Measurements from ENCODE around the gene CFAP221.
"Not testable (repeated sequence)": the region's sequence is repeated elsewhere in the genome, so short reads cannot be mapped to it uniquely, and the experiment has no call there.

Gene CFAP221

DNA sequence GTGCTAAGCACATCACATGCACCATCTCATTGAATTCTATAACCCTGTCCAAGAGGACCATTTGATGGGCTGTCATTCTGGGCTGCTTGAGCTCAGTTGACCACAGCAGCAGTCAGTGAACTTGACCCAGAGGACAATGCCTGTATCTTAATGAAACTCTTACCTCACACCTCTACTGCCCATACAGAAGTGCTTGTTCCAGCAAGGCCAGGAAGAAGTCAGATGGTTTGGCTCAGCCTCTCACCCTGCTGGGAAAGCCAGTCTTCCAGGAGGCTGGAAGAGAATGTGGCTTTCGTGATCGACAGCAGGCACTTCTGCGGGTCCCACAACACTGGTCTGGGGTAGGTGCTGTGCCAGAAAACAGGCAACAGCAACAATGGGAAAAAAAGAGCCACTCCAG, 47.3 kb downstream of the CFAP221 start:
- no peak for DNase-seq

DNA sequence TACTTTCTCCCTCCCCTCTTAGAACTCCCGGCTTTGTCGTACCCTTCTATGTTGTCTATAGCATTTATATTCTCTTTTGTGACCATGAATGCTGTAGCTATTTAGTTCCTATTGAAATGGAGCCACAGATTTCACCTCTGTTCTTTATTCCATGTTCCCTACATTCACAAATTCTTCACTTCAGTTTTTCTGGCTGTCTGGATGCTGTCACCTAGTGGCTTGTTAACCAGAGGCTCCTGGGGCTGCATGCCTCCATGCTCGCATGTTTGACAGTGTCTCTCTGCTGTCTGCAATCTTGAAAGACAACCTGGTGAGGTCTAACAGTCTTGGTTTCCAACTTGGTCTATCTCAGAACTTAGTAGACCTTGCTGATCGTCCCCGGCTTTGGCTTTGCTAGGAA, 48.2 kb downstream of the CFAP221 start:
- no peak for DNase-seq

DNA sequence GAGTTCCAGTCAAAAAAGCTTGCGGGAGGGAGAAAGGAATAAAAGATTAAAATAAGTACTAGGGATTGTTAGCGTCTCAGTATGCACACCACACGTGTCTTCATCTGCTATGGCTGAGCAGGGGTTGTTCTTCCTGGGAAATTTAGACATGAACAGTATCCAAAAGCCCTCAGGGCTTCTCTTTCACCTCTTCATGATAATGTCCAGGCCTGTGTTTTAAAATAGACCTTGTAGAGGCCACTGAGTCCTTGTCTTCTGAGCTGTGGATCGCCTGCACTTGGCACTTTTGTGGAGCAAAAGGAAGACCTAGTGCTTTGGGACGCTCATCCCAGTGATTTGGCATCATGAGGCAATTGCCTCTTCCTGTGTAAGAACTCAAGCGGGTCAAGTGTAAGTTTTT, 52.4 kb downstream of the CFAP221 start:
- no peak for DNase-seq

DNA sequence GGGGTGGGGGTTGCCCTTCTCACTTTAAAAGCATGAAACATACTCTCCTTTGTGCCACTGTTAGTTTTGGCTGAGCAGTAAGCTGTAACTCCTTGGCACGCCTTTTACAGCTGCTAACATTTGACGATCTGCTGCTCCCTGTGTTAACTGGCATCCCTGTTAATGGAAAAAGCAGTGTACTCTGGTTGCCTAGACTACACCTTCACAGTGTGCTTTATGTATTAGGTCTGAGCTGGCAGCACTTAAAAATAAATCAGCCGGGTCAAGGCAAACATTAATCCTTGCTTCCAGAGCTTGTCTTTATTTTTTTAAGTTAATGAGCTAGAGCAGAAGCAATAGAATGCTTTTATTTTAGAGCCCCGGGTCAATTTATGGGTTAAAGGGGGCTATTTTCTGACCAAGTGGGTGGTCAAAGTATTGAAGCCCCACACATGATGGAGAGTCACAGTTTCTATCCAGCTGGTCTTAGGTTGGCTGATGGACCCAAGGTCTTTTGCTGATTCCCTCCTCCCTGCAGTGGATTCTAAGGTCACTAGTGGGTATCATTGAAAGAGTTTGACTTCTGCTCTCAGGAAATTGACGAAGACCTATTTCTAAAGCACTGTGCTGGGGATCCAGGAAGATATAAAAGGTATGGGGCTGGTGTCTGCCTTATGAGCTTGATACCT, 54.5 kb downstream of the CFAP221 start:
- no peak for DNase-seq

DNA sequence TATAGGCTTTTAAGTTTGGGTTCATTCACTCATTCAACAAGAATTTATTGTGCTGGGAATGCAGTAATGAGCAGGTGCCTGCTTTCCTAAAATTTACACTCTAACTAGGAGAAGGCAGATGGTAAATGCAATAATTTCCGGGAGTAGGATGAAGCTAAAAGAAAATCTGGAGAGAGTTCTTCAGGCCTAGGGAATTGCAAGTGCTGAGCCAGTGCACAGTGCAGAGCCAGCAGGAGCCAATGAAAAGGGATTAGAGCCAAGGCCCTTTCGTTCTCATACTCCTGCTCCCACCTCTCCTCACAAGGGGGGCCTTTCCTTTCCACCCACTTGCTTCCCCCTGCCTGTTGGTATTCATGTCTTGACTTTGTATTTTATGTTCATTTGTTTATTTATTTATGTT, 55.1 kb downstream of the CFAP221 start:
- no peak for DNase-seq

DNA sequence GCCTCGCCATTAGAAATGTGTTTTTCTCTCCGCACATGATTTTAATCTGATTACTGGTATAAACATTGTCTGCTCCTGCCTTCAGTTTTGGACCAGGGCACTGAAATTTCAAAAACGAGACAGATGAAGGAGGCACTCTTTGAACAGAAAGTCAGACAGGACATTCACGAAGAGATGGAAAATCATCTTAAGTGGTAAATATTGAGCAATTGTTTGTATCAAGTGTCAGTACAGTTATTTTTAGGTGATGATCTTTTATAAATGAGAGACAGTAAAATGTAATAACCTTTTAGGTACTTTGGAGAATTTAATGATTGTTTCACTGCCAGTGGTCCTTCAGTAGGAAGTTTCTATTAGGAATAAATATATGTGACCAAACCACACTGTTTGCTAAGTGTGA, 60.8 kb downstream of the CFAP221 start:
- DNase-seq = no peak

DNA sequence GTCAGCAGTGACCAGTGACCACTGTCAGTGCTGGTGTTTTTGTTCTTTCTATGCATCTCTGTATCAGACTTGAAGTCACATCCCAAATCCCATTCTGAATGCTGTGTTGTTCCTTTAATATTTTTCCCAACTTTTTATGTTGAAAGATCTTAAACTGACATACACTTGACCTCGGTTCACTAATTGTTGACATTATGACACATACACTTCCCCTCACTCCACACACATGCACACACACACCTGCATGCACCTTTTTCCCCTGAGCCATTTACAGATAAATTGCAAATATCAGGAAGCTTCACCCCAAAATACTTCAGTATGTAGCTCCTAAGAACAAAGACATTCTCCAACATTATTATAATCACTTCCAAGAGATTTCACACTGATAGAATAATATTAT, 62.4 kb downstream of the CFAP221 start:
- DNase-seq = no peak

DNA sequence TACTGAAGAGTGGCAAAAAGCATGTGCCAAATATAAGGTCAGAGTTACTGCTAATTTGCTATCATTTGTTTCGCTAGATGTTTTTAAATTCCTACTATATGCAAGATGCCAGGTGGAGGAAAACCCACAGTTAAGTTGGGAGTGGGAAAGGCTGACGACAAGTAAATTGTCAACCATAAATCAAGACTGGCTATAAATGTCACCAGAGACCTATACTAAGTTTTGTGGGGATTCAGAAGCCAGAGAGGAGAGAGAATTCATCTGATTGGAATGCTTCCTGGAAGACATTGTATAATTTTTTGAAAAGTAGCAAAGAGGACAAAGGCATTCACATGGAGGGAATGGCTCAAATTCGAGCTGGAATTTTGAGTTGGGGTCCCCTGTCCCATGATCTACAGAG, 64.3 kb downstream of the CFAP221 start:
- DNase-seq = no peak

DNA sequence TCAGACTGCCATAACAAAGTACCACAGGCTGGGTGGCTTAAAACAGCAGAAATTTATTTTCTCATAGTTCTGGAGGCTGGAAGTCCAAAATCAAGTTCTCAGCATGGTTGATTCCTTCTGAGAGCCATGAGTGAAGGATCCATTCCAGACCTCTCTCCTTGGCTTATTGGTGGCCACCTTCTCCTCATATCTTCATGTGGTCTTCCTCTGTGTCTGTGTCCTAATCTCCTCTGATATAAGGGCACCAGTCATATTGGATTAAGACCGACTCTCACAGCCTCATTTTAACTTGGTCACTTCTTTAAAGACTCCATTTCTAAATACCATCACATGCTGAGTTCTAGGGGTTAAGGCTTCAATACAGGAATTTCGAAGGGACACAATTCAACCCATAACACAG, 65.1 kb downstream of the CFAP221 start:
- no peak for DNase-seq

DNA sequence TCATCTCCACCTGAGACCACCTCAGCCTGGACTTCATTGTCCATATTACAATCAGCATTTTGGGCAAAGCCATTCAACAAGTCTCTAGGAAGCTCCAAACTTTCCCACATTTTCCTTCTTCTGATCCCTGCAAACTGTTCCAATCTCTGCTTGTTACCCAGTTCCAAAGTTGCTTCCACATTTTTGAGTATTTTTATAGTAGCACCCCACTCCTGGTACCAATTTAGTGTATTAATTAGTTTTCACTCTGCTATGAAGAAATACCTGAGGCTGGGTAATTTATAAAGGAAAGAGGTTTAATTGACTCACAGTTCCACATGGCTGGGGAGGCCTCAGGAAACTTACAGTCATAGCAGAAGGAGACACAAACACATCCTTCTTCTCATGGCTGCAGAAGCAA, 69.9 kb downstream of the CFAP221 start:
- not testable (repeated sequence) for DNase-seq

DNA sequence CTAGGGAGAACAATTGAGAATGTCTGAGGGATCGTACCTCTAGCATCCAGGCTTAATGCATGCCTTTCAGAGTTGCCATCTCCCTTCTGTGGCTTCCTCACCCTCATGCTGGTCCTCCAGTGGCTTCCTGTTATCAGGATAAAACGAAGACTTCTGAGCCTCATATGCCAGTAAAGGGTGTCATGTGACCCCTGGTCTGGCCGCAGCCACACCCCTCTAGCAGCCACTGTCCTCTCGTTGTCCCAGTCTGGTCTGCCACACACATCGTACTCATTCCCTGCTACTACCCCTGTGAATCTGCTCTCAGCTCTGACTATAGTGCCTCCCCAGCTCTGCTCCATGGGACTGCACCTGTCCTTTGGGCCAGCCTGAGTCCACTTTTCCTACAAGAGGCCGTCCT, 72.2 kb downstream of the CFAP221 start:
- DNase-seq = no peak

DNA sequence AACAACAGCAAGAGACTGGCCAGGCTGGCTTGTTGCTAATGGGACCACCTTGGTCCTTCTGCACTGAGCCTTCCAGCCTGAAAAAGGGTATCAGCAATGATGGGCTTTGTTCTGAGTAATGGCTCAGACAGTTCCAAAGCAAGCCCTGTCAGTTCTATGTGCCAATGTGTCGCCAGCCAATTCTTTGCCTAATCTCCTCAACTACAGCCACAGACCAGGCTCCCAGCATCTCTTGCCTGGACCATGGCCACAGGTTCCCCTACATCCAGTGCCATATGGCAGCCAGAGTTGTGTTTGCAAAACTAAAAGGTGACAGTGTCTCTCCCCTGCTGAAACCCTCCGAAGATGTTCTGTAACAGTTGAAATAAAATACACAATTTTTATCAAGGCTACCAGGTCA, 73.2 kb downstream of the CFAP221 start:
- DNase-seq = no peak

DNA sequence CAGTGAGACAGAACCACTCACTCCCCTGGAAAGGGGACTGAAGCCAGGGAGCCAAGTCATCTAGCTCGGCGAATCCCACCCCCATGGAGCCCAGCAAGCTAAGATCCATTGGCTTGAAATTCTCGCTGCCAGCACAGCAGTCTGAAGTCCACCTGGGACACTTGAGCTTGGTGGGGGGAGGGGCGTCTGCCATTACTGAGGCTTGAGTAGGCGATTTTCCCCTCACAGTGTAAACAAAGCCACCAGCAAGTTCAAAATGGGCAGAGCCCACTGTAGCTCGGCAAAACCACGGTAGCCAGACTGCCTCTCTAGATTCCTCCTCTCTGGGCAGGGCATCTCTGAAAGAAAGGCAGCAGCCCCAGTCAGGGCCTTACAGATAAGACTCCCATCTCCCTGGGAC, 74.5 kb downstream of the CFAP221 start:
- DNase-seq = not testable (repeated sequence)

DNA sequence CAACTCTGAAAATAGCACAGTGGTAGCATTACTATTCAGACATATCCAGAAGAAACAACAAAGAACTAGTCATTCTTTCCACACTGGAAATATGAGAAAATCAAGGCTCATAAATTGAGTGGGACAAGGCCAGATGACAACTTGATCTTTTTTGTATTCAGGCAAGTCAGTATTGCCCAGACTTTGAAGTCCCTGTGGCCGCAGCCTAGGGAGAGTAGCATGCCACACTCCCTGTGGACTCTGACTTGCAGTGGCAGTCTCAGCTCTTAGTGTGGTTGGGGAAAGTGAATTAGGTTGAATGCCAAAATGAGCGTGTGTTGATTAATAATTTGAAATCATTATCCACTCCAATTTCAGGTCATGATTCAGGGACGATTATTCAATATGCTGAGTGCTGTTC, 81.0 kb downstream of the CFAP221 start:
- DNase-seq = no peak

DNA sequence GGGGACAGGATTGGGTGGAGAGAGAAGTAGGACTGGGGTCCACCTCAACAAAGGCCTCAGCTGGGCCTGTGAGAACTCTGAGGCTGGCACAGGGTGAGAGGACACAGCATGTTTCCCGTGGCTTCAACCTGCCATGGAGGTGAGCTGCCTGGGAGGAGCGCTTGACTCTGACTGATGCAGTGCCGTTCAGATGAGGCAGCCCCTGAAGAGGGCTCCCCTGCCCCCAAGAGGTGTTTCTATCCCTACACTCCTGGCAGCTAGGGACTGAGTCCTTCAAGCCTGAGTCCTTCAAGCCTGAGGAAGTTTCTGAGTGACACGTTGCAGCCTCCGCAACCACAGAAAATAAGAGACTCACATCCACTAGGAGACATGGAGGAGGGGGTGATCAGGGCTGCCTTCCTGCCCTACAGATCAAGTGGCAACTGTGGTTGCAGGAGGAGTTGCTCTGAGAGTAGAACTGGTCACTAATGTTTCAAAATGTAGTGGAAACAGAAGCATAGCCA, 85.1 kb downstream of the CFAP221 start:
- no peak for DNase-seq

DNA sequence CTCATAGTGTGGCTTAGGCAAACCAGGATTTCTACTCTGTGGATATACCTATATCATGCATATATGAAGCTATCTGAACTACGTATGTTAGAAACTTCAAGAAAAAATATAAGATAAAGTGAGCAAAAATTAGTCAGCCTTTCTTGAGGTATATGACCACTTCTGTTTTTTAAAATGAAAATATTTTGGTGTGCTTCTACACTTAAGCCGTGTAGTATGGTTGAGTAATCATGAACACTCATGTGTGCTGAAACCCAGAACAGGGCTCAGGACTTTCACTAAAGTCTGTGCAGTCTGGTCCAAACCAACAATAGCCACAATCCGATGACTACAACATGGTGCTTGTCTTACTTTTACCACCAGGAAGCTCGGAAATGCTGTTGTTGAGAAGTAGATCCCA, 85.9 kb downstream of the CFAP221 start:
- DNase-seq = no peak

DNA sequence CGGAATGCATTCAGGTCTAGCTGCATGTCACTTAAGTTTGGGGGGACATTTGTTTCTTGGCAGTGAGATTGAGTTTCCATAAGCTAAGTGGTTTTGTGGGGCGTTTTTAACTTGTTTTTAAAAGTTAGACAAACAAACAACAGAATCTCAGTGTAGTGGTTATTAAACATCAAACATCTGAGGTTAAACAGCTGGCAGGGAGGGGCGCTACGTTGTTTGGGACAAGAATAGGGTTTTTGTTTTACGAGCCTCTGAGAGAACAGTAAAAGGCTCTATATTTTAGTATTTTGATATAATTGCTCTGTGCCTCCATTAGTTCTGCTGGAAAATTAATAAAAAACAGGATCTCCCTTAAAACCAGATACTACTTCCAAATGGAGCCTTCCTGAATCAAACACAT, 93.1 kb downstream of the CFAP221 start:
- DNase-seq = no peak

DNA sequence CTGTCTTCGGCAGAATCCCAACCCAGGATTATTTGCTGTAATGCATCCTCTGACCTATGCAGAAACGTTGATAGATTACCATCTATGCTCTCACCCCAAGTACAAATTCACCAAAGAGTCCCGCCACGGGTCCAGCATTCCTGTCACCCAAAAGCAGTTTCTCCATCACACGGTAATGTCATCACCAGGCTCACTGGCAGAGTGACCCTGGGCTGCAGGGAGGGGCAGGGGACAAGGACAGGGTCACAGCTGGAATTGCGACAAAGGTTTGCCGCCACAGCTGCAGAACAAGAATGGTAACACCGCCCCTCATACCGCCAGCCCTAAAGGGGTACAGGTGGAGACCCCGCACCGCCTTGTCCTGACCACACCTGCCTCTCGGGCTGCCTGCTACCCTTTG, 94.0 kb downstream of the CFAP221 start:
- DNase-seq = no peak

DNA sequence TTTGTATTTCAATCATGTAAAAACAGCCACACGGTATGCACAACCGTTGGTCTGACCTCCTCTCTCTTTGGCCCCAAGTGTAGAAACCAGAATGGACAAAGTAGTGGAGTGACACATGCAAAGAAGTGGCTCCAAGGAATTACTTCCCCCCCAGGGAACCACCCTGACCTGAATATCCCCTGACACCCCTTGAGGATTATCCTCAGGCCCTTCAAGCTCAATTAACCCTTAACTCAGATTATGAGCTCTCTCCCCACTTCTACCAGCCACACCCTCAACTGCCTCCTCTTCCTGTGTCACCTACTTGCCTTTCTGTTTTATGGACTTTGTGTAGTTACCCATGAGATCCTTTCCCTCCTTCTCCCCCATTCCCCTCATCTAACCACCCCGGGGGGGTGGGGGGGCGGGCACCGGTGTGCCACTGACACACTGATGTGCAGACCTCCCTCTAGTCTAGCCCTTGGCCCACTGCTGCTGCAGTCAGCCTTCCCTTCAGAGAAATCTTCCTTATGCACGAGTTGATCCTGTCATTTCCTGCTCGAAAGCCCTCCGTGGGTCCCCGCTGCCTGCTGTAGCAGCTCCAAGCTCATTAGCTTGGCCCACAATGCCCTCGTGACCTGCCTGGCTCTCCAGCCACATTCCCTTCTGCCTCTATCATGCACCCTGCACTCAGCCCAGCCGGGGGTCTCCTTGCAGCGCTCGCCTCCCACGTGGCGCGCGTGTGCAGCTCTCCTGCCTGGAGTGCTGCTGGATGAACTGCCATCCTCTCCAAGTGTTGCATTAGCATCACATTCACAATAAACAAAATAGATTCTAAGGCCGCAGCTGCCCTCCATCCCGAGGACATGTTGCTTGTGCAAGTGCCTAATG, 94.7 kb downstream of the CFAP221 start:
- no peak for DNase-seq

DNA sequence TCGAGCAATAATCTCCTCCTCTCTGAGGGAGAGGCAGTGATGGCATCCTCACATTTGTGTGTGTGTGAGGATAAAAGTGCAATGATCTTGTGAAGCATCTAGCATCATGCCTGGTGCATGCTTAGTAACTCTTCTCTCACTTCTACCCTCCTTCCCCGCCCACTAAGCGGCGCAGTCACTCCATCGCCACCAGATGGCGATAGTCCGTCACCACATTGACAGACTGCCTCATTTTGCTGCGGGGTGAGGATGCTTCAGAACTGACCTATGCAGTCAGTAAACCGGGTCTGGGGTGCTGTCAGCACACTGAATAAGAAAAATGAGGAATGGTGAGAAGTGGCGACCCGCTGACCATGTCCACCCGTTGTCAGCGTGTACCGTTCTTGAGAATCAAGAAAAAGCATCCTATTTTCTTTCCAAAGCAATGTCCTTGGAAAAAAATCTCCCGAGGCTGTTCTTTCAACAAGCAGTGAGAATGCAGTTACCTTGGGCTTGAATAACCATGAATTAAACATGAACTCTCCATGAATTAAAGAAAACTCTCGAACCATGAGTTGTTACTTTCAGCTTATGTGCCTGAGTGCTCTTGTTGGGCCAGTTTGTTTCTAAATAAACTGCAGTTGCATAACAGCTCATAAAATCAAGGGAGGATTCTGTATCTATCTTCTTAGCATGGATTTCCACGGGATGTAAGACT, 97.5 kb downstream of the CFAP221 start:
- DNase-seq = peak; percentile 72 to 86 (median 82)

DNA sequence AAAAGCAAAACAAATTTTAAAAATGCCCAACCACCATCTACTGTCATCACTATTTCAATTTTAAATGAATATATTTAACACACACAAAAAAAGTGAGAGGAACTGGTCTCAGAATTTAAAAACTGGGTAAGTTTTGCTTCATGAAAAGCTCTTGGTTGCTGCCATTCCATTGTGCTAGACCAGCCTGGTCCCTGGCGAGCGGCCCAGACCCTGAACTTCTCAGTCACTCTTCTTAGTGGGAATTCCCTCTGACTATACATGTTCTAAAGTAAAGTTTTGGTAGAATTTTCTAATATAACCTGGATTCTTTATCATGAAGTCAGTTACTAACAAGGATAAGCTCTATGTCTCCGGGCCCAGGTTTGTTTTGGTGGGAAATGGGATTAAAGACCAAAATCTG, 99.9 kb downstream of the CFAP221 start:
- no peak for DNase-seq

DNA sequence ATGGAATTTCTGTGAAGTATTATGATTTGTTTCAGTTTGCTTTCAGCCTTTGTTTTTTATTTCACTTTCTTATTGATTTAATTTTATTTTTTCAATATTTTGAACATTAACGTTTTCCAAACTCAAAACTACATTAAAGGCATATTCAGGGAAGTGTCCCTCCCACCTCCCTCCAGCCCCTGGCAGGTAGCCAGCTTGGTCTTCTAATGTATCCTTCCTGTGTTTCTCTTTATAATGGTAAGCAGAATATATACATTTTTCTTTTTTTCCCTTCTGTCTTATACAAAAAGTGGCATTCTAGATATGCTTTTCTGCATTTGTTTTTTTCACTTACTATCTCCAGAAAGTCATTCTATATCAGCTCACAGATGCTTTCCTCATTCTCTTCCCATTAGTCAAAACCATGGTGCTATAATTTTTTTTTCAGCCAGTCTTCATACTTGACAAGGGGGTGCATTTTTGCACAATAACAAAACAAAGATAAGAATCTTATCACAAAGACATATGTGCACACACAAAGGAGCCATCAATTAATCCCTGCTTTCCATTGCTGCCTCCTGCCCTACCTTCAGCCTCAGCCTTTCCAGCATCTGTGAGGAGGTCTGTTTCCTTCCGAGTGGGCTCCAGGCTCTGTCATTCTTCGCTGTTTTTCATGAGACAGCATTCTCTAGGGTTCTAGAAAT, 101.1 kb downstream of the CFAP221 start:
- DNase-seq = peak in 1 of 3 donors; percentile 12

DNA sequence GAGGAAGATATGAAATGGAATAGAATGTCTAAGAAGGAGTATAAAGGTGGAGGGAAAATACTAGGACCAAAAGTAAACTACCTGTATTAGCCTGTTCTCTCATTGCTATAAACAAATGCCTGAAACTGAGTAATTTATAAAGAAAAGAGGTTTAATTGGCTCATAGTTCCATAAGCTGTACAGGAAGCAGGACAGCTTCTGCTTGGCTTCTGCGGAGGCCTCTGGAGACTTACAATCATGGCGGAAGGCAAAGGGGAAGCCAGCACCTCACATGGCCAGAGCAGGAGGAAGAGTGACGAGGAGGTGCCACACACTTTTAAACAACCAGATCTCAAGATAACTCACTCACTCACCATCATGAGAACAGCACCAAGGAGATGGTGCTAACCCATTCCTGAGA, 101.9 kb downstream of the CFAP221 start:
- DNase-seq = no peak

All from suppressor macrophage treated with lipopolysaccharide for 1 hour (primary cell).